Occipital lobe (tissue), 2 donors: ENCODE results near the gene GNB1. TPM values are rescaled to one million over a fixed set of nuclear protein-coding genes. Genes with fewer than 3 reads are reported as not detected.
"Not testable (repeated sequence)": the region's sequence is repeated elsewhere in the genome, so short reads cannot be mapped to it uniquely, and the experiment has no call there.

Experiments
- DNase-seq: peaks from one replicate; lab custom pipeline; 2025; lab: John Stamatoyannopoulos, UW
- total RNA-seq: library from RNA; depleted of rRNA; stranded (reverse); fragments of >200 nt; gene quantifications from one replicate; pipeline ENCODE4 v1.2.3, GENCODE V29; 2014

Gene GNB1
- total RNA-seq: 144 TPM

DNA sequence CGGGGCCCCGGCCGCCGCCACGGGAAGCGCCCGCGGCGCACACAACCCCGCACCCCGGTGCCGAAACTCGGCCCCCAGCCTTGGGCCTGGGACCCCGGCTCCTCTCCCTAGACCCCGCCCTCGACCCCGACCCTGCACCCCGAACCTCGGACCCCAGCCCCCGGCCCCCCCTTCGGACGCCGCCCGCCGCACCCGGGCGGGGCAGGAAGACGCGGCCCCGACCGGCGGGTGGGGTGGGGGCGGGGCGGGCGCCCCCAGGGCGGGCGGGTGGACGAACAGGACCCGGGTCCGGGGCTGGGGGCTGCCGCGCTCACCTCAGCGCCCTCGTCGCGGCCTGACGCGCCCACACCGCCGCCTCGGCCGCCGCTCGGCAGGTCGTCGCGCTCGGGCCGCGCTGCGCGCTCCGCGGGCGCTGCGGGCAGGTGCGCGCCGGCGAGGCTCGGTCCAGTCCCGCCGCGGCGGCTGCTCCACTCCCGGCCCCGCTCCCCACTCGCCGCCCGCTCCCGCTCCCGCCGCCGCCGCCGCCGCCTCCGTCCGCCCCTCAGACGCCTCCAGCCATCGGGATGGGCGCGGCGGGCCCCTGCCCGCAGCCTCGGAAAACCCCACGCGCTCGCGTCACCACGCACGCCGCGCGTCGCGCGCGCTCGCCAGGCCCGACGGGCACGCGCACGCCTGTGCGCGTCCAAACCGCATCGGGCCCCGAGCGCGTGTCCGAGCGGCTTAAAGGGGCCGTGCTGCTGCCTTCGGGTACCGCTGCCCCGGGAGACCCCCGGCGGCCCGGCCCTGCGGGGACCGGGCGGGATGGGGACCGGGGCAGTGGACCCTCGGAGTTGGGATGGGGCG is at the start of gene GNB1:
Gene GNB1, minus strand, starts transcription at position 582 of the 843 bp plus-strand sequence. CDS start 65,634 bp downstream, outside the sequence.
- peak; percentile 83 for DNase-seq

DNA sequence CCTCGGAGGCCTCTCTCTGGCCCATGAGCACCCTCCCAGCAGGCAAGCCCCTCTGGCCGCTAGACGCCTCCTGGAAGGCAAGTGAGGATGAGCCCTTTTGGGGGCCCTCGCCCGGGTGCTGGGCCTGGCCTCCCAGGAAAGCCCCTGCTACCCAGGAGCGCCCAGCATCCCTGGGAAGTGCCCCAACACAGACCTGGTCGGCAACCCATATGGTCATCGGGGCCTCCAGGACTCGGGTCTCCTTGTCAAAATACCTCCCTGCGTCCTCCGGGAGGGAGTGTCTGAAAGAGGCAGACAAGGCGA is 49.2 kb upstream of the GNB1 start:
- DNase-seq: no peak

DNA sequence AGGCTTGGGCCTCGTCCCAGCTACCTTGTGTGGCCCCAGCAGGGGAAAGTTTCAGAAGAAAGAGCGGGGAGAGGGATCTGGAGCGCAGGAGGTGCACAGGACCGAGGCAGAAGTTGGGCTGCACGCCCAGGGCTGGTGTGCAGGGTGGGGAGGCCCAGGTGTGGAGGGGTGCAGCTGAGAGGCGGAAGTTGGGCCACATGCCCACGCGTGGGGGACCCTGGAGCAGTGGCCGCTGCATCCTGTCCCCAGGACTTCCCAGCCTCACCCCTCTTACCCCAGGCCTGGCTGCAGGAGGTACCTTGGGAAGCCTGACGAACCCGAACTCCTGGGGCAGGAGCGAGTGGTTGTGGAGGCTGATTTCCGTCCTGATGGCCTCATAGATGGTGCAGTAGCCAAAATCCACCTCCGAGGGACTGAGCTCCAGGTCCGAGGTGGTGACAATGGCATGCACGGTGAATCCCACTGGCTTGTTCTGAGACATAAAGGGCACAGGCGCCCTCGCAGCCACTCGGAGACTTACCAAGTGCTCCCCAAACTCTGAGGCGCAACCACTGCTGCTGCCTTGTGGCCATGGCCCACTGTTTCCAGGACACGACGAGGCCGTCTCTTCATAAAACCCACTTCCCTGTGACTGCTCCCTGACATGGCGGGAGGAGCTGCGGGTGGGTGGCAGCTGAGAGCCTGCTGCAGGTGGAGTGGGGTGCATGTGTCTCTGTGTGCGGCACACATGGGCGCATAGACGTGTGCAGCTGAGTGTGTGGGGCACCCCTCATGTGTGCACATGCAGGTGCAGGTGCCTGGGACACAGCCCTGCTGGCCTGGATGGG is 48.6 kb upstream of the GNB1 start:
- no peak for DNase-seq

DNA sequence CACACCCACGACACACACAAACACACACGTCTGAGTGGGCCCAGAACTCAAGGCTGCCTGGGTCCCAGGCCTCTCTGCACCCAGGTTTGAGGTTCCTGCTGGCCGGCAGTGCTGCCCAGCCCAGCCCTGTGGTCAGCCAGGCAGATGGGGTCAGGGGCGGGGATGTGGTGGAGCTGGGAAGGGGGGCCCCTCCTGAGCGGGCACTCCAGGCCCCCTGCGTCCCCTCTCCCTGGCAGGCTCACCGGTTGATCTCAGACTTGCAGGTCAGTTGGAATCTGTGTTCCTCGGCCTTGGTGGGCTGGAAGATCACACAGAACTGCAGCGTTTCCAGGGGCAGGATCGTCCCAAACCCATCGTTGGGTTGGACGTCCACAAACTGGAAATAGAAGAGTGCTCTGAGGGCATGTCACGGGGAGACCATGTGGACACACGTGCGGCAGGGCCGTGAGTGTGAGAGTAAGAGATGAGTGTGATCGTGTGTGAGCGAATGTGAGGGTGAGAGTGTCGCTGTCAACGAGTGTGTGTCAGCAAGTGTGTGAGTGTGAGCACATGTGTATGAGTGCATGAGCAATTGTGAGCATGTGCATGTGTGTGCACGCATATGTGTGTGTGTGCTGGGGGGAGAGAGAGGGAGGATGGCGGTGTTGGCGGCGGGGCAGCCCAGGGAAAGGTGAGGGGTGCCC is 47.9 kb upstream of the GNB1 start:
- DNase-seq: no peak

DNA sequence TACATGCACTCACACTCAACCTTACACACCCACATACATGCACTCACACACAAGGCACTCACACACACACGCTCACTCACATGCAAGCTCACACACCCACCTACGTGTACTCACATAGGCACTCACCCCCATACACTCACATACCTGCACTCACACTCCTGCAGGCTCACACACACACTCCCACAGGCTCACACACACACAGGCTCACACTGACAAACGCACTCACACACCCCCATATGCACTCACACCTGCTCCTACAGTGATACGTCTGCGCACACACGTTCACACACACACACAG is 47.3 kb upstream of the GNB1 start:
- no peak for DNase-seq

DNA sequence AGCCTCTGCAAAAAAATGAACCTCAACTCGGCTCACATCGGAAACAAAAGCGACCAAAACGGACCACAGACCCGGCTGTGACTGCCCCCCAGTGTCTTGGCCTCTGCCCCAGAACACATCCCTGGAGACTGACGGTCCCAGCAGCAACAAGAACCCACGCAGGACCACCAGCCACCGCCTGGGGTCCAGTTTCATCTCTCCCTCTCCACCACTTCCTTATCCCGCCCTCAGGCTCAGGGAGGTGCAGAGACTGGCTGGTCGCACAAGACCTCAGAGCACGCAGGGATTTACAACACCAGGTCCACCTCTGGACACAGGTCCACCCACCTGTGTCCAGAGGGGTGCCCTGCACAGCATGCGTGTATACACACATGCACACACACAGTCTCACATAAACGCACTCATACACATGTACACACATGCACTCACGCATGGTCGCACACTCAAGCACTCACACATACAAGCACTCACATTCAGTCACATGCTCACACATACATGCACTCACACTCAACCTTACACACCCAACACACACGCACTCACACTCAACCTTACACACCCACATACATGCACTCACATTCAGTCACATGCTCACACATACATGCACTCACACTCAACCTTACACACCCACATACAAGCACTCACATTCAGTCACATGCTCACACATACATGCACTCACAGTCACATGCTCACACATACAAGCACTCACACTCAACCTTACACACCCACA is 46.8 kb upstream of the GNB1 start:
- DNase-seq: no peak

DNA sequence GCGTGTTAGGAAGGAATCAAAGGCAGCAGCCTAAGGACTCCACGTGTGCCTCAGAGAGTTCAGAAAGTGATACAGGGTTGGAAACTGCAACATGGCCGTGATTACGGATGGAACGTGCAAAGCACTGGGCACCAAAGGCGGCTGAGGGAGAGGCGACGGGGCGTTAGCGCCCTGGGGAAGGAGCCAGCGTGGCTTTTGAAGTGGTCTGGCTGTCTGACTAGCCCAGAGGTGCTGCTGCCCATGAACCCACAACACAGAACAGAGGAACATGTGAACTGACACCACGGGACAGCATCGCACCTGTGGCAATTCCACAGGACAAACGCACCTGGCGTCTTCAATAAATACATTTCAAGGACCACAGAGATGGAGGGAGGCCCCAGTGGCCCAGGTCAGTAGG is 46.2 kb upstream of the GNB1 start:
- no peak for DNase-seq

DNA sequence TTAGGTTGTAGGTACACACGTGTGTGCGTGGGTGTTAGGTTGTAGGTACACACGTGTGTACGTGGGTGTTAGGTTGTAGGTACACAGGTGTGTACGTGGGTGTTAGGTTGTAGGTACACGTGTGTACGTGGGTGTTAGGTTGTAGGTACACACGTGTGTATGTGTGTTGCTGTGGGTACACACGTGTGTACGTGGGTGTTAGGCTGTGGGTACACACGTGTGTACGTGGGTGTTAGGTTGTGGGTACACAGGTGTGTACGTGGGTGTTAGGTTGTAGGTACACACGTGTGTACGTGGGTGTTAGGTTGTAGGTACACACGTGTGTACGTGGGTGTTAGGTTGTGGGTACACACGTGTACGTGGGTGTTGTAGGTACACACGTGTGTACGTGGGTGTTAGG is 44.0 kb upstream of the GNB1 start:
- DNase-seq: not testable (repeated sequence)

DNA sequence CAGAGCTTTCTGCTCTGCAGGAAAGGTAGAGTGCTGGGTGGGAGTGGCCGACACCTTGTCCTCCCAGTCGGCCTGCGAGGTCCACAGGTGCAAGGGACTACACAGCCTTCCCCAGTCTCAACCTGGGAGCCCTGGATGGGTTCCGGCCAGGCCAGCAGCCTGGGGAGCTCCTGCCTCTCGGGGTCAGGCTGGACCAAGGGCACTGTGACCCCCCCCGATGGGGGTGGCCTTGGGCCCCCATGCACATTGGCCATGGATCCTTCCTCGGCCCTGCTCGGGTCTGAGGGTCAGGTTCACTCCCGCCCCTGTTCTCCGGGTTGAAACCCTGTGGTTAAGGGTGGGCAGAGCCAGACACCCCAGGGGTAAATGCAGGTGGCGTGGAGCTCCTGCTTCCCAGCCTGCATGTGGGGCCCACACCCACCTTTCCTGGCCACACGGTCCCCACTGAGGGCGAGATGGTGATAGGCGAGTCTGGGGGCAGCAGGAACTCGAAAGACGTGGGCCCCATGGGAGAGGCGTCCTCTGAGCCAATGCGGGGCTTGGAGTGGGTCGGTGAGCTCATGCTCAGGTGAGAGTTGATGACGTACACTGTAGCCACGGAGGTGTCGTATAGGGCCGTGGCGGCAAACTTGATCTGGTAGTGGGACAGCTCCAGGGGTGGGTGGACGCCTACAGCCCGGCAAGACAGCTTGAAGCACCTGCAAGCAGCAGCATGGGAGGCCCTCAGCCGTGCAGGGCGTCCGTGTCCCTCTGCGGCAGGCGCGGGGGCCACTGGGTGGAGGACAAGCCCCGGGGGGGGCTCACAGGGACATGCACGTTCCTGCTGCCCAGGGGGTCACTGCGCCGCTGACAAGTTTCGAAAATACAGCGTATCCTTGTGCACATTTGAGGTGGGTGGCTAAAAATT is 39.0 kb upstream of the GNB1 start:
- no peak for DNase-seq

DNA sequence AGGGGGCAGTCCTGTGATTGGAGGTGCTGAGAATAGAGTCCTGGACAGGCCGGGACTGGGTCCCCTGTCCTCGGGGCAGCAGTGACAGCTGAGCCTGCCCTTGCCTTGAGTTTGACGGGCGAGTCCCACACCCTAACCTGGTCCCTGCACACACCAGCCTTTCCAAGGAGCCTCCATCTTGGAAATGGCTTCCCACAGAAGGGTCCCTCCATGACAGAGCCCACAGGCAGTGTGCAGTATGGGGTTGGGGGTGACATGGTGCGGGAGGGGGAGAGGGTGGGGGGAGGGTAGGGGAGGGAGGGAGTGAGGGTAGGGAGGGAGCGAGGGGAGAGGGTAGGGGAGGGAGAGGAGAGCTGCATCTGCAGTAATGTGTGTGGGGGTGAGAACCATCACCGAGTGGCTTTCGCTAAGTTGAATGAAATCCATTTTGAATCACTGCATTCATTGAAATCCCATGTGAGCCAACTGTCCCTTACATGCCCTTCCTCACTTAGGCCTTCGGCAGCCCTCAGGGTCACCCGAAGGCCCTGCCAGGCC is 38.3 kb upstream of the GNB1 start:
- DNase-seq: no peak

DNA sequence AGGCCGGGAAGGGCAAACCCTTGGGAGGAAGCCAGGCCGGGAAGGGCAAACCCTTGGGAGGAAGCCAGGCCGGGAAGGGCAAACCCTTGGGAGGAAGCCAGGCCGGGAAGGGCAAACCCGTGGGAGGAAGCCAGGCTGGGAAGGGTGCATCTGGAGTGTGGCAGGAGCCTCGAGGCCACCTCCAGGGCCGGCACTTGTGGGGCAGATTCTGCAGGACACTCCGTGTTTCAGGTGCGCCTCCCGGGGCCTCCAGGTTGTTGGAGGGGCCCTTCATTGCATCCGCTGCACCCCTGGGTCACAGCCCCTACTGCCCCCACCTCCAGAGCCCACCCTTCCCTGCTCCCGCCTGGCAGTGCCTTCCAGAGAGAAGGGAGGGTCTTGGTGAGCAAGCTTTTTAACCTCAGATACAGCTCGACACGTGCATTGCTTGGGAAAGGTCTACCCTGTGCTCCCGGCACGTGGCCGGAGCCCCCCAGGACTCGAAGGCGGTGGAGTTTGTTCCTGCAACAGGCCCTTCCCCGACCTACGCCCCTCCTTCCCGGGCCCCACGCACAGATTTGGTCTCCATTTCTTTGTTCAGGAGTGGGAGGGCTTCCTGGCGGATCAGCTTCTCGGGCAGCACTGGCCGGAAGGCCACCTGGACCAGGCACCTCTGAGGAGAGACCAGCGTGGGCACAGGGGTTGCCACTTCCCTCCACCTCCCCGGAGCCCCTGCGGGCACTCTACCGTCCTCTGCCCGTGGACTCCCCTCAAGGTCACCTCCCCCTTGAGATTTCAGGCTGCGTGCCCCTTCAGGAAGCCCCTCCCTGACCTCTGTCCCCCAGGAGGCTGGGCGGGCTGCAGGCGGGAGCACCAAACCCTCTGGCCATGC is 37.6 kb upstream of the GNB1 start:
- DNase-seq: no peak

DNA sequence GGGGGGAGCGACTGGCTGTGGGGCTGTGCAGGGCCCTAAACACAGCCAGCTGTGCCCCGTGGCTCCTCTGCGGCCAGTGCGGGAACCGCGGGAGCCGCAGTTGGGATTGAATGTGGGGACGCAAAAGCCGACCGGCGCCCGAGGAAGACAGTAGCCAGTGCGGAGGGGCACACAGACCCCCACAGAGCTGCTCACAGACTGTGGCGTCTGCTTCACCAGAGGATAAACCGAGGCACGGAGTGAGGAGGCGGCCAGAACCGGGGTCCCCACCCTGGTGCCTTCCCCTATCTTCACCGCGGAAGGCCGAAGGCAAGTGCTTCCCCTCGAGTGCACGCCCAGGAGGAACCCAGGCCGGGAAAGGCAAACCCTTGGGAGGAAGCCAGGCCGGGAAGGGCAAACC is 36.9 kb upstream of the GNB1 start:
- DNase-seq: no peak

DNA sequence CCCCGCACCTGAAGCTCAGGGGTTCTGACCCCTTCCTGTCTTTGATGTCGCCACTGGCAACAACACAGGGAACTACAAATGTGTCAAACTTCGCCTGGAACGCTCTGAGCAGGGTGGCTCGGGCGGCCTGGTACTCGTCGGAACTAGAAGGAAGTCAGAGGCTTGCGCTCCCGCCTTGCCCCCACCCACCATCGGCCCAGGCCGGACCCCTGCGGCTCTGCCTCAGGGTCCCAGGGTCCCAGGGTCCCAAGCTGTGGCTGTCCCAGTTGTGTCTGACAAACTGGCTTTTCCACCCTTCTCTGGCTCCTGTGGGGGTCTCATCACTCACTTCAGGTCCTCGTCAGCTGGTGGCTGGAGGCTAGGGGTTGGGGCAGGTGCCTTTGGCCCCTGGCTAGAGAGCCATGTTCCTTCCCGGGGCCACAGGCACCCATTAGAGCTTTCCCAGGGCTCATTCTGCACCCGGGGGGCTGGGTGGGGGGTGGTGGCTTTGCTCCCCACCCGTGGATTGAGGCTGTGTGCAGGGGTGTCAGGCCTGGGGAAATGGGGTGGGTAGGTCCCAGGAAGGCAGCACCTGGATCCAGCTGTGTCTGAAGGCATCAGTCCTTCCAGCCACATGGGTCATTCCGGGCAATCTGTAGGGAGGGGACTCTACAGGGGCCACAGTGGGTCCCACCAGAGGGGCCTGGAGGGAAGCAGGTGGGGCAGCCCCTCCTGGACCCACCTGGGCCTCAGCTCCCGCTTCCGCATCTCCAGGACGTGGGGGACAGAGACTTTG is 36.2 kb upstream of the GNB1 start:
- no peak for DNase-seq

DNA sequence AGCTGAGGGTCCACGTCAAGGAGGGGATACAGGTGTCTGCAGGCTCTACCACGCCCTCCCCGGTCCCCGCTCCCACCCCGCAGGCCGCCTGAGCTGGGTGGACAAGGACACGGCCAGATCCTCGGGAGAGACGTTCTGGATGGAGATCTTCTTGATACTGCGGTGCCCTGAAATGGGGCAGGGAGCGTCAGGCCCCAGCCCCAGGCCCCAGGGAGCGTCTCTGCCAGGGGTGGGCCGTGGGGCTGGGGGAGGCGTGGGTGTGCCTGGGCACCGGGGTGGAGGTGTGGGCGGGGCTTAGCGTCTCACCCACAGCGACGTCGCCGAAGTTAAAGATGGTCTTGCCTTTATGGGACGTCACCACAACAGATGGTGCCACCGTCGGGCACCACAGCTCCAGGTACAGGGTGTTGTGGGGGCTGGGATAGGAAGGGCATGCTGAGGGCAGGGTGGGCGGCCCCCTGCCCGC is 35.5 kb upstream of the GNB1 start:
- DNase-seq: no peak

DNA sequence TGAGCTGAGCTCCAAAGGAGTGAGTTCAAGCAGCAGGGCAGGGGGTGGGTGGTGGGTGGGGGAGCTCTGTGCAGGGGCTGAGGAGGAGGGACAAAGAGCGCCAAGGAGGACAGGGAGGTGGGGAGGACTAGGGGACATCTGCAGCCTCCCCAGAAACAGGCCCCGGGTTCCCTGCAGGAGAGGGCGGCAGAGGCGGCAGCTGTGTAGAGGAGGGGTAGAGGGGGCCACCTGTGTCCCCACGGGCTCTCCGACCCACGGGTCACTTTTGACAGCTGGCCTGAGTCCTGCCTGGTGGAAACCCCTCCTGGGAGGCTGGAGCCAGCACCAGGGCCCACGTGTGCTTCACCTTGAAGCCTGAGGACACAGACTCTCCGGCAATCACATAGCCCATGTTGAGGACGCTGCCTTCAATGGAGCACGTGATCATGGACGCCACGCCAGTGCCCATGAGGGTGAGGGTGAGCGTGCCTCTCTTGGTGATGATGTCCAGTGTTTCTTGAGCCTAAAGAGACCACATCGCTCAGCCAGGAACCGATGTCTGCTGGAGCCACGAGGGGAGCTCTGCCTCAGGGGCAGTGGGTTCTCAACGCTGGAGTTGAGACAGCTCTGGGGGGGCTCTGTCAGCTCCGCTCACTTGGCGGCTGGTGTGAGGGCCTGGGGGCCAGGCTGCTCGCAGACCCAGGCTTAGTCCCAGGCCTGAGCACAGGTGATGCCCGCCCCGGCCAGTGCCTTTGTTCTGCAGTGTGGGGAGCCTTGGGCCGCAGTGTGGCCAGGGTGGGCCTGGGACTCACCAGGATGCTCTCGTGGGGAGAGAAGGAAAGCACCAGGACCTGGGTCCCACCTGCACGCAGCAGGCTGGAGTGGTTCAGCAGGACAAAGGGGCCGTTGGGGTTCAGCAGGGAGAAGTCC is 34.8 kb upstream of the GNB1 start:
- DNase-seq: no peak

DNA sequence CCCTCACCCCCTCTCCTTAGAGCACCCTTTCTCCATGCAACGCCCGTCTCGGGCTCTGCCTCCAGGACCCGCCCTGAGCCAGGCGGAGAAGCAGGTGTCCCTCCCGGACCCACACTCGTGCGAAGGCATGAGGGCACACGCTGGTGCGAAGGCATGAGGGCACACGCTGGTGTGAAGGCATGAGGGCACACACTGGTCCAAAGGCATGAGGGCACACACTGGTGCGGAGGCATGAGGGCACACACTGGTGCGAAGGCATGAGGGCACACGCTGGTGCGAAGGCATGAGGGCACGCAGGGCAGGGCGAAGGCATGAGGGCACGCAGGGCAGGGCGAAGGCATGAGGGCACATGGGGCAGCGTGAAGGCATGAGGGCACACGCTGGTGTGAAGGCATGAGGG is 34.0 kb upstream of the GNB1 start:
- no peak for DNase-seq

DNA sequence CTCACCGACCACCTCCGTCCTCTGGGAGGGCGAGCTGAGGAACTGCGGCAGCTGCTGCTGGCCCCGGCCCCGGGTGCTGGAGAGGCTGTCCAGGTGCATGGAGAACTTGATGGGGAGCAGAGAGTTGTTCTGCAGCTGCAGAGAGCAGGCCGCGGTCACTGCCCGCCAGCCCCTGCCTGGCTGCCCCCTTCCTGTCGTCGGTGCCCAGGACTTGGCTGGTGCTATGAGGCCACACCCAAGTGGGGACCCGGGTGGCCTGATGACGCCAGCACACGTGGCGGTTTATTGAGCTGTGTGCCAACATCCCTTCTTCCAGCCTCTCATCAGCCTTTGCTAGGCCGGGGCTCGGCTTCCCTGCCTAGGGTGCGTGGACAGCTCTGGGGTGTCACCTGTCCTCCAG is 33.5 kb upstream of the GNB1 start:
- DNase-seq: no peak
